Activated CD4-positive, alpha-beta T cell treated with anti-CD3 and anti-CD28 coated beads, Interleukin-2, amount 10 ng/mL, durations not matched to agents 24 days and 14 days (primary cell): Measurements from ENCODE around the gene RPP25L. TPM values are rescaled to one million over a fixed set of nuclear protein-coding genes. Genes with fewer than 3 reads are reported as not detected.

Experiments
- DNase-seq: peaks from one replicate; pipeline ENCODE4 v3.0.0; 2022
- H3K27ac Mint-ChIP-seq: one replicate; pipeline ENCODE4 v1.8.0; 2022; ENCODE audit warnings: mild to moderate bottlenecking, mixed read lengths
- H3K27me3 Mint-ChIP-seq: one replicate; pipeline ENCODE4 v1.8.0; 2022; ENCODE audit warnings: mixed read lengths
- H3K36me3 Mint-ChIP-seq: one replicate; pipeline ENCODE4 v1.8.0; 2022; ENCODE audit warnings: low read depth, mild to moderate bottlenecking, mixed read lengths
- H3K4me1 Mint-ChIP-seq: one replicate; pipeline ENCODE4 v1.8.0; 2021; ENCODE audit warnings: mixed read lengths
- H3K4me3 Mint-ChIP-seq: one replicate; pipeline ENCODE4 v1.8.0; 2022; ENCODE audit warnings: mild to moderate bottlenecking, moderate library complexity, mixed read lengths
- H3K9me3 Mint-ChIP-seq: one replicate; pipeline ENCODE4 v1.8.0; 2021; ENCODE audit warnings: mixed read lengths
- intact Hi-C: fragments of 100-400 bp; cut with micrococcal nuclease; formaldehyde crosslinking; loops from one replicate; pipeline ENCODE4 v1.15.1; 2023
- total RNA-seq: library from RNA; stranded (reverse); gene quantifications from 2 replicates; pipeline ENCODE4 v1.2.3, GENCODE V29; 2022

The RPP25L gene
- total RNA-seq, 1 donor from 2014 or later = 34.8 TPM

GRCh38 chr9:34611251-34611810 lies 566 bp downstream of the RPP25L start:
- DNase-seq = peak; percentile 70
- H3K9me3 Mint-ChIP-seq = no peaks in the 10 kb centered on the region
- intact Hi-C loops = loop anchor here (5.0 kb wide), 2 partner anchors 91 to 484 kb away; partner anchors contain the start of gene DCAF12
- H3K27ac Mint-ChIP-seq = peak overlapping the region; percentile 97
- H3K4me1 Mint-ChIP-seq = peaks cover 21% of the 10 kb centered on the region
- H3K4me3 Mint-ChIP-seq = peak overlapping the region; percentile 96
- H3K27me3 Mint-ChIP-seq = no peaks in the 10 kb centered on the region
- peaks cover 22% of the 10 kb centered on the region for H3K36me3 Mint-ChIP-seq

GRCh38 chr9:34610434-34611206 lies 1.3 kb downstream of the RPP25L start:
- intact Hi-C loops = loop anchor here (5.0 kb wide), 2 partner anchors 92 to 483 kb away; partner anchors contain the start of gene DCAF12
- H3K9me3 Mint-ChIP-seq = no peaks in the 10 kb centered on the region
- peak overlapping the region; percentile 96 for H3K4me3 Mint-ChIP-seq
- peaks cover 16% of the 10 kb centered on the region for H3K36me3 Mint-ChIP-seq
- H3K27me3 Mint-ChIP-seq = no peaks in the 10 kb centered on the region
- H3K27ac Mint-ChIP-seq = no peak overlapping the region
- peaks cover 21% of the 10 kb centered on the region for H3K4me1 Mint-ChIP-seq
- DNase-seq = no peak

- Mint-ChIP-seq H3K27me3 (peaks cover 6% of the 10 kb centered on the region), H3K27ac (no peak overlapping the region), H3K36me3 (peaks cover 7% of the 10 kb centered on the region), H3K4me1 (peaks cover 12% of the 10 kb centered on the region), H3K4me3 (no peak overlapping the region), H3K9me3 (no peaks in the 10 kb centered on the region)
- DNase-seq = no peak
- intact Hi-C loops = no loop called here
Measured at GRCh38 chr9:34607331-34607730, 4.6 kb downstream of the RPP25L start.

GRCh38 chr9:34606905-34607304 lies 5.0 kb downstream of the RPP25L start:
- no peak for DNase-seq
- peaks cover 7% of the 10 kb centered on the region for H3K36me3 Mint-ChIP-seq
- H3K27ac Mint-ChIP-seq = no peak overlapping the region
- intact Hi-C loops = no loop called here
- H3K9me3 Mint-ChIP-seq = no peaks in the 10 kb centered on the region
- peaks cover 9% of the 10 kb centered on the region for H3K4me1 Mint-ChIP-seq
- H3K27me3 Mint-ChIP-seq = peaks cover 6% of the 10 kb centered on the region
- H3K4me3 Mint-ChIP-seq = no peak overlapping the region

GRCh38 chr9:34606190-34606589 lies 5.7 kb downstream of the RPP25L start:
- no peak overlapping the region for H3K27ac Mint-ChIP-seq
- H3K27me3 Mint-ChIP-seq = peaks cover 6% of the 10 kb centered on the region
- intact Hi-C loops = no loop called here

GRCh38 chr9:34603610-34604231 lies 8.2 kb downstream of the RPP25L start:
- no peaks in the 10 kb centered on the region for H3K4me1 Mint-ChIP-seq
- peaks cover 8% of the 10 kb centered on the region for H3K27me3 Mint-ChIP-seq
- peak; percentile 94 for DNase-seq
- no peak overlapping the region for H3K4me3 Mint-ChIP-seq
- intact Hi-C loops = no loop called here
- no peaks in the 10 kb centered on the region for H3K9me3 Mint-ChIP-seq
- H3K27ac Mint-ChIP-seq = no peak overlapping the region
- no peaks in the 10 kb centered on the region for H3K36me3 Mint-ChIP-seq

More at GRCh38 chr9:34606190-34606589, 5.7 kb downstream of the RPP25L start:
- DNase-seq = no peak
- Mint-ChIP-seq H3K4me3 (no peak overlapping the region), H3K4me1 (peaks cover 6% of the 10 kb centered on the region), H3K36me3 (peaks cover 6% of the 10 kb centered on the region), H3K9me3 (no peaks in the 10 kb centered on the region)

GRCh38 chr9:34601937-34602573 lies 9.8 kb downstream of the RPP25L start:
- Mint-ChIP-seq H3K27ac (no peak overlapping the region), H3K4me1 (no peaks in the 10 kb centered on the region), H3K36me3 (no peaks in the 10 kb centered on the region), H3K4me3 (no peak overlapping the region), H3K9me3 (no peaks in the 10 kb centered on the region), H3K27me3 (peaks cover 10% of the 10 kb centered on the region)
- DNase-seq = no peak
- intact Hi-C loops = no loop called here

- Mint-ChIP-seq H3K4me1 (no peaks in the 10 kb centered on the region), H3K4me3 (no peak overlapping the region), H3K36me3 (no peaks in the 10 kb centered on the region), H3K27me3 (peaks cover 15% of the 10 kb centered on the region), H3K9me3 (no peaks in the 10 kb centered on the region), H3K27ac (no peak overlapping the region)
- DNase-seq = no peak
- intact Hi-C loops = no loop called here
Measured at GRCh38 chr9:34600908-34601307, 11.0 kb downstream of the RPP25L start.

GRCh38 chr9:34599546-34599945 lies 12.4 kb downstream of the RPP25L start:
- no peaks in the 10 kb centered on the region for H3K4me1 Mint-ChIP-seq

GRCh38 chr9:34594177-34594576 lies 17.7 kb downstream of the RPP25L start:
- no peaks in the 10 kb centered on the region for H3K9me3 Mint-ChIP-seq
- no peak overlapping the region for H3K27ac Mint-ChIP-seq
- intact Hi-C loops = loop anchor here (5.0 kb wide), 1 partner anchor 192 kb away; no protein-coding TSS in a partner anchor
- DNase-seq = no peak
- H3K36me3 Mint-ChIP-seq = no peaks in the 10 kb centered on the region
- peaks cover 20% of the 10 kb centered on the region for H3K4me1 Mint-ChIP-seq
- no peak overlapping the region for H3K4me3 Mint-ChIP-seq
- H3K27me3 Mint-ChIP-seq = peaks cover 51% of the 10 kb centered on the region

More at GRCh38 chr9:34599546-34599945, 12.4 kb downstream of the RPP25L start:
- peaks cover 16% of the 10 kb centered on the region for H3K27me3 Mint-ChIP-seq
- H3K9me3 Mint-ChIP-seq = no peaks in the 10 kb centered on the region
- no peak overlapping the region for H3K4me3 Mint-ChIP-seq
- H3K36me3 Mint-ChIP-seq = no peaks in the 10 kb centered on the region
- no peak for DNase-seq
- no peak overlapping the region for H3K27ac Mint-ChIP-seq
- intact Hi-C loops = no loop called here

GRCh38 chr9:34592895-34593601 lies 18.8 kb downstream of the RPP25L start:
- H3K36me3 Mint-ChIP-seq = no peaks in the 10 kb centered on the region
- DNase-seq = no peak
- peaks cover 62% of the 10 kb centered on the region for H3K27me3 Mint-ChIP-seq
- no peaks in the 10 kb centered on the region for H3K9me3 Mint-ChIP-seq
- peak overlapping the region; percentile 4 for H3K4me3 Mint-ChIP-seq
- no peak overlapping the region for H3K27ac Mint-ChIP-seq
- H3K4me1 Mint-ChIP-seq = peaks cover 26% of the 10 kb centered on the region
- intact Hi-C loops = loop anchor here (5.0 kb wide), 1 partner anchor 191 kb away; no protein-coding TSS in a partner anchor

- DNase-seq = no peak
- Mint-ChIP-seq H3K9me3 (no peaks in the 10 kb centered on the region), H3K27ac (no peak overlapping the region), H3K27me3 (peaks cover 68% of the 10 kb centered on the region), H3K4me1 (peaks cover 26% of the 10 kb centered on the region), H3K4me3 (peak overlapping the region; percentile 4), H3K36me3 (no peaks in the 10 kb centered on the region)
- intact Hi-C loops = loop anchor here (1.0 to 5.0 kb wide), 4 partner anchors 44 to 190 kb away; no protein-coding TSS in a partner anchor
Measured at GRCh38 chr9:34591917-34592866, 19.7 kb downstream of the RPP25L start.
